ENCODE data around the gene MKKS. TPM values are rescaled to one million over a fixed set of nuclear protein-coding genes. Genes with fewer than 3 reads are reported as not detected.

Gene MKKS
- total and polyA plus RNA-seq, 9 donors = 7.7 to 21.9 (median 15.0) TPM

DNA sequence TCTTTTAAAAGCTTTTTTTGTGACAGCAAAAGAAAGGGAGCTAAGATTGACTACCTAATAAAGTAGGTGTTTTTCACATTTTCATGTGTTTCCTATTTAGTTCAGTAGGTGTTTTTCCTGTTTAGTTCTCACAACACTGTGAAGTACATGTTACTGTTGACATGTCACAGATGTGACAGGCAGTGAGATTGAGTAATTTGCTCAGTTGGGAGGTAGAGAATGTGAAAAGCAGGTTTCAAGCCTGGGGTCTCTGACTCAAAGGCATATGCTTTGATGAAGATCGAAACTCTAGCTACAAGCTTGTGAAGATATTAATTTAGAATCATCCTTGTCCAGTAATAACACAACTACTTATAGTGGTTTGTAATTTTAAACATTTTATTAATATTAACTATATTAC lies 44.2 kb upstream of the MKKS start:
- Histone ChIP-seq H3K4me1 (ENCODE audit: insufficient read depth) (no peaks in the 10 kb centered on the region), H3K9me3 (no peaks in the 10 kb centered on the region), H3K4me3 (no peak overlapping the region), H3K36me3 (no peaks in the 10 kb centered on the region), H3K27ac (no peak overlapping the region), H3K27me3 (no peaks in the 10 kb centered on the region)
- intact Hi-C loops (cut with DNase I) = loop anchor here in 1 of 4 donors (10.0 kb wide), 1 partner anchor 167 kb away; no protein-coding TSS in a partner anchor
- no peak for TF ChIP-seq CTCF (IDR thresholded peaks at IDR 0.05)
- no peak for TF ChIP-seq POLR2A (IDR thresholded peaks at IDR 0.05)
- no peak for TF ChIP-seq EP300 (IDR thresholded peaks at IDR 0.05)
- 97 to 98% (median 98%) methylated on average over 1 of the region's 1 CpG for WGBS, 3 donors
- DNase-seq = no peak

DNA sequence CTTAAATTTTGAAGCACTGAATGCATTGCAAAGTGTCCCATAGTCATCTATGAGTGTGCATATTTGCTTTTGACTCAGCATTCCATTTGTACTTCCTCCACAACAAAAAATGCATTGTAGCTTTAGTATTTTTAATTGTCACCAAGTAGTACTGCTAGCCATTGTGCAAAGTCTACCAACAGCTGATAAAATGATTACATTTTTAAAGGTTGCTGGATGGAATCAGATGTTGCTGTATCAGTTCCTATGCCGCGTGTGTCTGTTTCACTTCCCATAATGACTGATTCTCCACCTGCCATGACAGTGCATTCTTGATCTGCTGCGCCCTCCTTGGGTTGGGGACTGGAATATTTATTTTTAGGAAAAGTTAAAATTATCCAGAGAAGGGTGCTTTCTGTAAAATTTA lies 42.3 kb upstream of the MKKS start:
- intact Hi-C loops (cut with DNase I) = loop anchor here in 1 of 4 donors (10.0 kb wide), 1 partner anchor 168 kb away; no protein-coding TSS in a partner anchor
- no peaks in the 10 kb centered on the region for H3K9me3 ChIP-seq
- H3K4me1 ChIP-seq (ENCODE audit: insufficient read depth) = peaks cover 3% of the 10 kb centered on the region
- H3K36me3 ChIP-seq = no peaks in the 10 kb centered on the region
- no peak for DNase-seq
- H3K27ac ChIP-seq = no peak overlapping the region
- no peaks in the 10 kb centered on the region for H3K27me3 ChIP-seq
- H3K4me3 ChIP-seq = no peak overlapping the region
- TF ChIP-seq POLR2A (IDR thresholded peaks at IDR 0.05) = no peak
- TF ChIP-seq EP300 (IDR thresholded peaks at IDR 0.05) = no peak
- TF ChIP-seq CTCF (IDR thresholded peaks at IDR 0.05) = no peak
- 90 to 95% (median 93%) methylated on average over 3 of the region's 3 CpGs for WGBS, 3 donors

- H3K4me3 ChIP-seq = no peak overlapping the region
- DNase-seq = no peak
- 86 to 93% (median 87%) methylated on average over 2 of the region's 2 CpGs for WGBS, 3 donors
- H3K36me3 ChIP-seq = no peaks in the 10 kb centered on the region
- no peaks in the 10 kb centered on the region for H3K27me3 ChIP-seq
- intact Hi-C loops (cut with DNase I) = loop anchor here in 1 of 4 donors (10.0 kb wide), 1 partner anchor 170 kb away; no protein-coding TSS in a partner anchor
- H3K27ac ChIP-seq = no peak overlapping the region
- no peaks in the 10 kb centered on the region for H3K9me3 ChIP-seq
- TF ChIP-seq CTCF (IDR thresholded peaks at IDR 0.05) (no peak), EP300 (IDR thresholded peaks at IDR 0.05) (no peak), POLR2A (IDR thresholded peaks at IDR 0.05) (no peak)
- H3K4me1 ChIP-seq (ENCODE audit: insufficient read depth) = peaks cover 3% of the 10 kb centered on the region
Measured at GRCh38 chr20:10475225-10475624, 41.2 kb upstream of the MKKS start.

GRCh38 chr20:10474606-10475184 lies 40.7 kb upstream of the MKKS start:
- Histone ChIP-seq H3K4me3 (no peak overlapping the region), H3K4me1 (ENCODE audit: insufficient read depth) (peaks cover 3% of the 10 kb centered on the region), H3K9me3 (no peaks in the 10 kb centered on the region), H3K36me3 (no peaks in the 10 kb centered on the region), H3K27ac (no peak overlapping the region), H3K27me3 (no peaks in the 10 kb centered on the region)
- intact Hi-C loops (cut with DNase I) = loop anchor here in 1 of 4 donors (10.0 kb wide), 1 partner anchor 170 kb away; no protein-coding TSS in a partner anchor
- no peak for DNase-seq
- no peak for TF ChIP-seq POLR2A (IDR thresholded peaks at IDR 0.05)
- TF ChIP-seq CTCF (IDR thresholded peaks at IDR 0.05) = no peak
- TF ChIP-seq EP300 (IDR thresholded peaks at IDR 0.05) = no peak
- 74 to 79% (median 75%) methylated on average over 11 of the region's 11 CpGs for WGBS, 3 donors
